Parathyroid adenoma (tissue), 2 donors: Measurements from ENCODE around the gene POP4.

Experiments used
- H2AFZ ChIP-seq: fragments of 300-600 bp; sonication (generic); one replicate; pipeline ENCODE4 v1.7.0; 2017; ENCODE audit warnings: antibody characterized with exemption, mild to moderate bottlenecking
- H3K27ac ChIP-seq: fragments of 300-600 bp; sonication (generic); one replicate; pipeline ENCODE4 v1.7.0; 2017
- H3K27me3 ChIP-seq: fragments of 300-600 bp; sonication (generic); one replicate; pipeline ENCODE4 v1.7.0; 2017; ENCODE audit warnings: low read length; ENCODE audit not compliant: control insufficient read depth, insufficient read depth
- H3K36me3 ChIP-seq: fragments of 300-600 bp; sonication (generic); one replicate; pipeline ENCODE4 v1.7.0; 2017; ENCODE audit warnings: low read length; ENCODE audit not compliant: control insufficient read depth, insufficient read depth
- H3K4me1 ChIP-seq: fragments of 300-600 bp; sonication (generic); one replicate; pipeline ENCODE4 v1.7.0; 2017; ENCODE audit warnings: control low read depth
- H3K4me2 ChIP-seq: fragments of 300-600 bp; sonication (generic); one replicate; pipeline ENCODE4 v1.7.0; 2017; ENCODE audit warnings: low read length
- H3K4me3 ChIP-seq: fragments of 300-600 bp; sonication (generic); one replicate; pipeline ENCODE4 v1.7.0; 2017; ENCODE audit warnings: low read depth, low read length
- H3K79me2 ChIP-seq: fragments of 300-600 bp; sonication (generic); one replicate; pipeline ENCODE4 v1.7.0; 2017; ENCODE audit warnings: control low read depth
- H3K9ac ChIP-seq: fragments of 300-600 bp; sonication (generic); one replicate; pipeline ENCODE4 v1.7.0; 2017; ENCODE audit warnings: mild to moderate bottlenecking
- H3K9me3 ChIP-seq: fragments of 300-600 bp; sonication (generic); one replicate; pipeline ENCODE4 v1.7.0; 2017; ENCODE audit warnings: low read length; ENCODE audit not compliant: control insufficient read depth
- CTCF ChIP-seq: fragments of 300-600 bp; sonication (generic); IDR thresholded peaks from one replicate; pipeline ENCODE4 v1.7.0; 2017; ENCODE audit warnings: antibody characterized with exemption, mild to moderate bottlenecking
- donor health status: primary hyperparathyroidism.

The POP4 gene

GRCh38 chr19:29581398-29581797, 24.7 kb upstream of the POP4 start:
- Histone ChIP-seq H2AFZ (no peak overlapping the region), H3K4me1 (no peaks in the 10 kb centered on the region), H3K79me2 (no peaks in the 10 kb centered on the region), H3K9ac (no peak overlapping the region), H3K36me3 (no peaks in the 10 kb centered on the region), H3K9me3 (no peaks in the 10 kb centered on the region), H3K27ac (no peak overlapping the region), H3K4me2 (no peak overlapping the region), H3K4me3 (no peak overlapping the region), H3K27me3 (no peaks in the 10 kb centered on the region)
- TF ChIP-seq CTCF: no peak

- no peaks in the 10 kb centered on the region for H3K9me3 ChIP-seq
- TF ChIP-seq CTCF: no peak
- no peak overlapping the region for H2AFZ ChIP-seq
- H3K27ac ChIP-seq: no peak overlapping the region
- no peaks in the 10 kb centered on the region for H3K4me1 ChIP-seq
- no peak overlapping the region for H3K4me2 ChIP-seq
- no peak overlapping the region for H3K4me3 ChIP-seq
- no peaks in the 10 kb centered on the region for H3K27me3 ChIP-seq
- no peak overlapping the region for H3K9ac ChIP-seq
- H3K79me2 ChIP-seq: no peaks in the 10 kb centered on the region
- H3K36me3 ChIP-seq: no peaks in the 10 kb centered on the region
Observed at GRCh38 chr19:29583196-29583999, 22.7 kb upstream of the POP4 start.

- Histone ChIP-seq H2AFZ (no peak overlapping the region), H3K27me3 (no peaks in the 10 kb centered on the region), H3K4me3 (no peak overlapping the region), H3K4me1 (no peaks in the 10 kb centered on the region), H3K9me3 (no peaks in the 10 kb centered on the region), H3K4me2 (no peak overlapping the region), H3K79me2 (no peaks in the 10 kb centered on the region), H3K27ac (no peak overlapping the region), H3K36me3 (no peaks in the 10 kb centered on the region), H3K9ac (no peak overlapping the region)
- TF ChIP-seq CTCF: no peak
Observed at GRCh38 chr19:29586401-29586800, 19.7 kb upstream of the POP4 start.

GRCh38 chr19:29587059-29587458, 19.0 kb upstream of the POP4 start:
- Histone ChIP-seq H3K4me1 (no peaks in the 10 kb centered on the region), H3K9me3 (no peaks in the 10 kb centered on the region), H3K27ac (no peak overlapping the region), H2AFZ (no peak overlapping the region), H3K27me3 (no peaks in the 10 kb centered on the region), H3K4me2 (no peak overlapping the region), H3K36me3 (no peaks in the 10 kb centered on the region), H3K4me3 (no peak overlapping the region), H3K9ac (no peak overlapping the region), H3K79me2 (no peaks in the 10 kb centered on the region)
- TF ChIP-seq CTCF: no peak

- no peaks in the 10 kb centered on the region for H3K27me3 ChIP-seq
- no peaks in the 10 kb centered on the region for H3K4me1 ChIP-seq
Observed at GRCh38 chr19:29587518-29587986, 18.5 kb upstream of the POP4 start.

More at GRCh38 chr19:29587518-29587986, 18.5 kb upstream of the POP4 start:
- Histone ChIP-seq H3K36me3 (no peaks in the 10 kb centered on the region), H2AFZ (no peak overlapping the region), H3K9me3 (no peaks in the 10 kb centered on the region), H3K9ac (no peak overlapping the region), H3K27ac (no peak overlapping the region), H3K4me3 (no peak overlapping the region), H3K4me2 (no peak overlapping the region), H3K79me2 (no peaks in the 10 kb centered on the region)
- no peak for TF ChIP-seq CTCF
